ENCODE measurements around the gene C6orf15.

The C6orf15 gene

DNA sequence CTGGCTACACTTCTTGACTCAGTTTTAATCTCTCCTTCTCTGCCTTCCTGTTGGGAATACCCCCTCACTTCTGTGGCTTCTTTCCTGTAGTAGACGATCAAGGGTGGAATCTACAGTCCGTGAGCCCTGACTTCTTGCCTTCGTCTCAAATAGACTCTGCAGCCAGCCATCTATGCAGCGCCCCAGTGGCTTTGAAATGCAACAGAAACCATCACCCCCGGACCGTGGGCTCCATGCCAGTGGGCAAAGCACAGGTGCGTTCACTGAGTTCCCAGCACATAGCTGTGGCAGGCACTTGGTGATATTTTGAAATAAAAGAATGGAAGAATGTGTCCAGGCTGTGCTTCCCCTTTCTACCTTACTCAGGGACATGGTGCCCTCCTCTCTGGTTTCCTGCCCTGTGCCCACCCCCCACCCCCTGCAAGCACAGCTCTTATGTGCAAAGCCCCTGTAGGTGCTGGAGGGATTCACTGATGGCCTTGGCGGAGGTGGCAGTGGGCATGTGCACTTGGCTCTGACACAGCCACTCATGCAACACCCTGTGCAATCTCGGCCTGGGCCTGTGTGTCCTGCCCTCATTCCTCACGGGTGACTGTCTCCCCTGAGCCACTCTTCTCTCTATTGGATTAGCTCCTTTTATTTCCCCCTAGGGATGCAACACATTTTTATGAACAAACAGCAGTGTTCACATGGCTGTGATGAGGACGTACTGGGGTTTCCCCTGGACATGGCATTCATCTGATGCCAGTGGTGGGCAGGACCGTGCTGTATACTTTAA, 13.4 kb upstream of the C6orf15 start:
- peaks cover 4% of the 10 kb centered on the region; the same call in 1 of the 2 replicates for H3K27me3 ChIP-seq (ENCODE audit: insufficient read depth, low read depth)
- H2AFZ ChIP-seq (ENCODE audit: low read depth), result no peak overlapping the region
- H3K4me3 ChIP-seq (IDR thresholded peaks at IDR 0.05; ENCODE audit: insufficient read depth, low read depth, low read length), result no peak overlapping the region
- no peak overlapping the region for H3K9ac ChIP-seq
- H4K20me1 ChIP-seq (ENCODE audit: insufficient read depth), result no peaks in the 10 kb centered on the region
- no peak overlapping the region for H3K4me2 ChIP-seq
- no peaks in the 10 kb centered on the region for H3K36me3 ChIP-seq (ENCODE audit: insufficient read depth)
- H3K79me2 ChIP-seq (ENCODE audit: insufficient read depth, low read depth), result no peaks in the 10 kb centered on the region
- TF ChIP-seq, protein P1, sequence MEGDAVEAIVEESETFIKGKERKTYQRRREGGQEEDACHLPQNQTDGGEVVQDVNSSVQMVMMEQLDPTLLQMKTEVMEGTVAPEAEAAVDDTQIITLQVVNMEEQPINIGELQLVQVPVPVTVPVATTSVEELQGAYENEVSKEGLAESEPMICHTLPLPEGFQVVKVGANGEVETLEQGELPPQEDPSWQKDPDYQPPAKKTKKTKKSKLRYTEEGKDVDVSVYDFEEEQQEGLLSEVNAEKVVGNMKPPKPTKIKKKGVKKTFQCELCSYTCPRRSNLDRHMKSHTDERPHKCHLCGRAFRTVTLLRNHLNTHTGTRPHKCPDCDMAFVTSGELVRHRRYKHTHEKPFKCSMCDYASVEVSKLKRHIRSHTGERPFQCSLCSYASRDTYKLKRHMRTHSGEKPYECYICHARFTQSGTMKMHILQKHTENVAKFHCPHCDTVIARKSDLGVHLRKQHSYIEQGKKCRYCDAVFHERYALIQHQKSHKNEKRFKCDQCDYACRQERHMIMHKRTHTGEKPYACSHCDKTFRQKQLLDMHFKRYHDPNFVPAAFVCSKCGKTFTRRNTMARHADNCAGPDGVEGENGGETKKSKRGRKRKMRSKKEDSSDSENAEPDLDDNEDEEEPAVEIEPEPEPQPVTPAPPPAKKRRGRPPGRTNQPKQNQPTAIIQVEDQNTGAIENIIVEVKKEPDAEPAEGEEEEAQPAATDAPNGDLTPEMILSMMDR (conservative IDR thresholded peaks at IDR 0.05; ENCODE audit: low read depth, low read length), result no peak
- peaks cover 4% of the 10 kb centered on the region for H3K4me1 ChIP-seq (ENCODE audit: low read depth, poor library complexity, severe bottlenecking)
- no peak overlapping the region for H3K27ac ChIP-seq

DNA sequence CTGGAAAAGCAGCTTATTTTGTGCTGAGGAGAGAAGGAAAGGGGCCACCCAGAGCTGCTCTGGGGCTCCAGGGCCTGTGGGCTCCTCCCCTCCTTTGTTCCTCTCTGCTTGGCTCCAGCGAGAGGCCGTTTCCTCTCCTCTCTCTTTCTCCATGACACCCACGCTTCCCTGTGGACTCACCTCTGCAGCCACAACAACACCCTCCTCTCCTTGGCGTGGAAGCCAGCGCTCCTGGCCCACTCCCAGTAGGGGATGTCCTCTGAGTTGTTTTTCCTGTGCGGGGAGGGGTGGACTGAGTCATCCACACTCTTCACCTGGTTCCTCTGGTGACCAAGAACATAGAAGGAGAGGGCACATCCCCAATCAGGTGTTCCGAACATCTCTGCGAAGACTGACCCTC, 12.8 kb upstream of the C6orf15 start:
- Histone ChIP-seq H3K4me2 (no peak overlapping the region), H3K36me3 (ENCODE audit: insufficient read depth) (no peaks in the 10 kb centered on the region), H3K27ac (no peak overlapping the region), H3K9ac (no peak overlapping the region), H3K79me2 (ENCODE audit: insufficient read depth, low read depth) (no peaks in the 10 kb centered on the region), H3K4me1 (ENCODE audit: low read depth, poor library complexity, severe bottlenecking) (peaks cover 4% of the 10 kb centered on the region), H2AFZ (ENCODE audit: low read depth) (no peak overlapping the region), H3K4me3 (IDR thresholded peaks at IDR 0.05; ENCODE audit: insufficient read depth, low read depth, low read length) (no peak overlapping the region), H3K27me3 (ENCODE audit: insufficient read depth, low read depth) (peaks cover 4% of the 10 kb centered on the region; the same call in 1 of the 2 replicates), H4K20me1 (ENCODE audit: insufficient read depth) (no peaks in the 10 kb centered on the region)
- TF ChIP-seq, protein P1 (conservative IDR thresholded peaks at IDR 0.05; ENCODE audit: low read depth, low read length), result no peak

DNA sequence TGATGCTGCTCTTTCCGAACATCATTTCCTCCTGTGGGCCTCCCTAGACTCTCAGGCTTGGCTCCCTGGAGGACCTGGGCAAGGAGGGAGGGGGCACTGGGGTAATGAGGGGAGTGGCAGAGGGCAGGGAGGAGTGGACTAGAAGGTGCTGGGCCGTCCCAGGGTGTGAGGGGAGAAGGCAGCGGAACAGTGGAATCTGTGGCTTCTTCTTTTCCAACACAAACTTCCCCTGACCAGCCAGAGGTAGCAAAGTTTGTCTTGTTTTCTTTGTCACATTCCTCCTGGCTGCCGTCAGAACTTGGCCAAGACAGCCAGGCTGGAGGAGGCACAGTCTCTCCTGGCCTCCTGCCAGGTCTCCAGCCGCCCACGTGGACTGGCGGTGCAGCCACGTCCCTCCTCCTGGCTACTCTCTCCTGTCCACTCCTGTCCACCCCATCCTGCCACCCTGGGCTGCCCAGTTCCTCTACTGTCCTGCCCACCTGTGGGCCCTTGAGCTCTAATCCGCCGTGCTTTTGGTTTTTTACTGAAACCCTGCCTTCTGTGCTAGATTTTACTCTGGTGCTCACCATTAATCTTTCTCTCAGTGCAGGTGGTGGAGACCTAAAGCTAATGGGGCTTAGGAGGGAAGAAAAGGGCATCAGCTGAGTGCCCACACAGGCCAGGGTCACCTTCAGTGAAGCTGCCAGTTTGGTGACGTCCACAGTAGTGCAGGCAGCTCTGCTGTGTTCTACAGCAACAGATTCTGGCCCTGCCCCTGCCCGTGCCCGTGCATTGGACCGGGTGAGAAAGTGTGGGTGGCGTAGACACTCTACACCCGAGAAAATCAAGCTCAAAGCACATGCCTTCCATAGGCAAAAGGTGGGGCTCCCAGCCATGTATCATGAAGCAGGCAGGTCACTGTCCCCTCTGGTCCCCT, 10.7 kb upstream of the C6orf15 start:
- H3K4me3 ChIP-seq (IDR thresholded peaks at IDR 0.05; ENCODE audit: insufficient read depth, low read depth, low read length), result no peak overlapping the region
- no peaks in the 10 kb centered on the region for H3K79me2 ChIP-seq (ENCODE audit: insufficient read depth, low read depth)
- TF ChIP-seq, protein P1 (conservative IDR thresholded peaks at IDR 0.05; ENCODE audit: low read depth, low read length), result no peak
- no peaks in the 10 kb centered on the region for H4K20me1 ChIP-seq (ENCODE audit: insufficient read depth)
- H3K4me2 ChIP-seq, result no peak overlapping the region
- H3K9ac ChIP-seq, result no peak overlapping the region
- H3K4me1 ChIP-seq (ENCODE audit: low read depth, poor library complexity, severe bottlenecking), result peaks cover 4% of the 10 kb centered on the region
- peaks cover 17% of the 10 kb centered on the region; the same call in 1 of the 2 replicates for H3K27me3 ChIP-seq (ENCODE audit: insufficient read depth, low read depth)
- no peaks in the 10 kb centered on the region for H3K36me3 ChIP-seq (ENCODE audit: insufficient read depth)
- H2AFZ ChIP-seq (ENCODE audit: low read depth), result no peak overlapping the region
- H3K27ac ChIP-seq, result no peak overlapping the region

DNA sequence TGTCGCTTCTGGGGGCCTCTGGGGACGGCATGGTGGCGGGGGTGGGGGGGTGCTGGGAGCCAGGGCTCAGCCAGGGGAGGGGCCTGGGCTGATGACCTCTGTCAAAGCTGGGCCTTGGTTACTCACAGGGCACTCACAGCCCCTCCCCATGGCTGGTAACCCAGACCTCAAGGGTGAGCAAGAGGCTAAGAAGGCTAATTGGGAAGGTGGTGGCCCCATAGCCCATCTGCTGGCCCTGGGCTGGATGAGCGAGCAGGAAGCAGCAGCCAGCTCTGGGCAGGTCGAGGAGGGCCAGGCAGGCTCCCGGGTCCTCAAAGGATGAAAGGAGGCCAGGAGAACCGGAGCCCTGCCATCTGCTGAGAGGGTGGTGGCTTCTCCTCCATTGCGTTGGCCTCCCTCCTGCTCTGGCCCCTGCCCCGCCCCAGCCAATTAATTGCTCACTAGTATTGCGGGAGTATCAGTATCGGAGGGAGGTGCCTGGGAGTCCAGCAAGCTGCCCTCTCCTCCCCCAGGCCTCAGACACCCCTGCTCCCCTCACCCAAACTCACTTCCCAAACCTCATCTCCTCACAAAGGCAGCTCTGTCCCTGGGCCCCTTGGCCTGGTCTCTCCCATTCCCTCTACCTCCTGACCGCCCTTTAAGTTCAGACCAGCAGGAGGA, 8.9 kb upstream of the C6orf15 start:
- Histone ChIP-seq H3K36me3 (ENCODE audit: insufficient read depth) (no peaks in the 10 kb centered on the region), H3K27ac (no peak overlapping the region), H3K4me1 (ENCODE audit: low read depth, poor library complexity, severe bottlenecking) (no peaks in the 10 kb centered on the region), H3K4me2 (no peak overlapping the region), H3K4me3 (IDR thresholded peaks at IDR 0.05; ENCODE audit: insufficient read depth, low read depth, low read length) (no peak overlapping the region), H4K20me1 (ENCODE audit: insufficient read depth) (no peaks in the 10 kb centered on the region), H3K9ac (no peak overlapping the region), H2AFZ (ENCODE audit: low read depth) (no peak overlapping the region), H3K79me2 (ENCODE audit: insufficient read depth, low read depth) (no peaks in the 10 kb centered on the region), H3K27me3 (ENCODE audit: insufficient read depth, low read depth) (peaks cover 35% of the 10 kb centered on the region; the same call in 1 of the 2 replicates)
- TF ChIP-seq, protein P1 (conservative IDR thresholded peaks at IDR 0.05; ENCODE audit: low read depth, low read length), result no peak

Data from KMS-11 (cell line).